Limb (tissue), 2 donors: ENCODE results near the gene KCNE4.

Experiments used
- DNase-seq, 2 donors: peaks; one replicate each; pipeline ENCODE4 v3.0.0-alpha.2; 2016; ENCODE audit errors: extremely low spot score in 2 of 2

Gene KCNE4, protein sequence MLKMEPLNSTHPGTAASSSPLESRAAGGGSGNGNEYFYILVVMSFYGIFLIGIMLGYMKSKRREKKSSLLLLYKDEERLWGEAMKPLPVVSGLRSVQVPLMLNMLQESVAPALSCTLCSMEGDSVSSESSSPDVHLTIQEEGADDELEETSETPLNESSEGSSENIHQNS

DNA sequence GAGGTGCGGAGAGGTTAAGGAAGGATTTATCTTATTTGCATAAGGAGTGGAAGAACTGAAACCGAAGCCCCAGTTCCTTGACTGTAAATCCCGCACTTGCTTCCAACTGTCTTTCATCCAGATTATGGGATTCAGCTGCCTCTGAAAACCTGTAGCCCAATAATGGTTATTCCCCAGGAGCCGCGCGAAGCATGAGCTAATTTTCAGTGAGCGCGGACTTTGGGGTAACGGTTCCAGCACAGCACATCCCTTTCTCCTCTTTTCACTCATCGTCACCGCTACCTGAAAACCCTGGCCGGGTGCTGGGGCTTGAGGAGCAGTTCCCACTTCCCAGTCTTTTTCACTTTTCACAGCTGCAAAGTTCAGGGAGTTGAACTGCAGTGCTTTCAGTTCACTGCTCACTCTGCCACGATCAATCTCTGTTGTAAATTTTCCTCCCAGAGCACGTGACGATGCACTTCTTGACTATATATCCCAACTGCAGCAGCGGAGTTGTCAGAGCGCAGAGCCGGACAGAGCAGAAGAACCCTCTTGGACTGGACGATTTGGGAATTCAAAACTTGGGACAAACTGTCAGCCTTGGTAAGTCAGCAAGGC is at the start of gene KCNE4:
TSS of gene KCNE4 (plus strand) at position 498 of the 597 bp plus-strand sequence. CDS start 641 bp downstream, outside the sequence.
- peak; percentile 72 to 82 for DNase-seq

DNA sequence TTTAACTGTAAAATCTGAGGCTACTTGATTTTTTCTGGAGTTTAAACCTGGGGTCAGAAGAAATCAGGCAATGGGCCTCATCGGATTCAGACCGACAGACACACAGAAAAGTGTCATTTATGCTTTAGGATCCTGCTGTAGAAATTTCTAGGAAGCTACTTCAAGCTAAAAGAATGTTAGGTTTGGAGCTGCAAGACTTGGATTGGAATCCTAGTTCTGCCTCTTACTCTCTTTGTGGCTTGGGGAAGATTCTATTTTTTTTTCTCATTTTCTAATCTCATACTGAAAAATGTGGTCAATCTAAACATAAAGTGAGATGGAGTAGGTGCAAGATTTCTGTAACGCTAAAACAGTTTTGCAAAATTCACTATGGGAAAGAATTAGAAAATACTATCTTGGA is 48.8 kb upstream of the KCNE4 start:
- no peak for DNase-seq

DNA sequence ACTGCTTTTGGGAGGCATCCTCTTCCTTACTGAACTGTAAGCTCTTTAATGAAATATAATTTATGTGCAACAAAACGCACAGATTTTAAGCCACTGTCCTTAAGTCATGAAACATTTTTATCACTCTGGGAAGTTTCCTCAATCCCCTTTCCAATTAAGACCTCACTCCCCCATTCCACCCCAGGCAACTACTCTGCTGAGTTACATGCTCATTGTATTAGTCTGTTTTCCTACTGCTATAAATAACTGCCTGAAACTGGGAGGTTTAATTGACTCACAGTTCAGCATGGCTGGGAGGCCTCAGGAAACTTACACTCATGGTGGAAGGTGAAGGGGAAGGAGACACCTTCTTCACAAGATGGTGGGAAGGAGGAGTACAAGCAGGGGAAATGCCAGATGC is 46.5 kb upstream of the KCNE4 start:
- DNase-seq: no peak

DNA sequence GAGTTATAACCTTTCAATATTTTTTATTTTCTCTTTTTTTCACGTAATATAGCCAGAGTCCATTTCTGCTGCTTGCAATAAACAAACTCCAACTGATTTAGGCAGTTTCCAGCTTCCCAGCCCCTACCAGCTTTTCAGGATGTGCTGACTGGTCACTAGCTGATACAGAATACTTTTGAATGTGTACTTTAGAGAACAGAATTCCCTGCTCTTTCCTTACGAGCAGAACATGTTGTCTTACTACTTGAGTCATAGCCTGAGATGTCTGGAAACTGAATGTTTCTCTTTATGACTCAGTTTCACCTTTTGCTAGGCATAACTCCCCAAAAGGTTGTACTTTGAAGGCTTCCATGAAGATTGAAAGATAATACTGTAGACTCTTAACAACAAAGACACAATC is 44.5 kb upstream of the KCNE4 start:
- DNase-seq: no peak

DNA sequence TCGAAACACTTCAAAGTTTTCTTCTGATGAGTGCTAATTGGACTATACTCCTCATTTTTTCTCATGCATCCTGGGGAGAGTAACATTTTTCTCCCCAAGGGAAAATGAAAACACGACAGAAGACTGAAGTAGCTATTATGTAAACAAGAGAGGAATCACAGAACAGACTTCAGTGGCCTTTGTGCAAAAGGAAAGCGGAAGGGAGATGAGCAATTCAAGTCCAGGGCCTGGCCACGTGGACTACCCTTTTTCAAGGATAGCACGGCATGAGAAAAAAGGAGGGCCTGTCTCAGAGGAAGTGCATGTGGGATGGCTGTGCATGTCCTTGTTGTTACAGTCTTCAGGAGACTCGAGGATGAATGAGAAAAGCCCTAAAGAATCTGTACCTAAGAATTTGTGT is 43.8 kb upstream of the KCNE4 start:
- no peak for DNase-seq

DNA sequence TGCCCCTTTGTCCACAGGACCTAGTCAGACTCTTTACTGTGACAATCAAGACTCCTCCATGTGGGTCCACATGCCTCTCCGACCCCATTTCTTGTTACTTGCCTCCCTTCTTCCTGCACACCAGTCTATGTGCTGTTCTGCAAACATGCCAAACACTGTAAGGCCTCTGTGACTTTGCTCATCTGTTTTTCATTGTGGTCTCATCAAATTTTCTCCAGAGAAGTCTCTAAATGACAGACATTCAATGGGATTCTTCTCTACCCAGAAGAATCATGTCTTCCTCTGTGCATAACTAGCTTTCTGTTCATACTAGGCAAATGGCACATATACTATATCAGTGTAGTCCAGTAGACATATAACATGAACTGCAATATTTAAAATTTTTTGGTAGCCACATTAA is 43.0 kb upstream of the KCNE4 start:
- no peak for DNase-seq

DNA sequence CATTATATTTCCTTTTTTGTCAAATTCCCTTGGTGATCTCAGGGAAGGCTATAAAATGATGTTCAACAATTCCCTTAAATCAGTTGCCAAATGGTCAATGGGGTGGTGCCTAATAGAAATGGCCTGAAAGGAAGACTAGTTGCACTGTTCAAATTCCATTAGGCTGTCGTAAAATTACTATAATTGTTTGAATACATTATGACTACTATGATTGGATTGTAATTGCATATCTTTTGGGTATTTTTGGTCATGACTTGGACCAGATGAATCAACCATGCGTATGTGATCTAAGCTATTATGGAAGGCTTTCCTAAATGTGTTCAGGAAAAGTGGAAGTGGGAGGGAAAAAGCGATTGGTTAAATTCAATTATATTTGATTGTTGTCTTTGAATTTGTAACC is 41.3 kb upstream of the KCNE4 start:
- no peak for DNase-seq

DNA sequence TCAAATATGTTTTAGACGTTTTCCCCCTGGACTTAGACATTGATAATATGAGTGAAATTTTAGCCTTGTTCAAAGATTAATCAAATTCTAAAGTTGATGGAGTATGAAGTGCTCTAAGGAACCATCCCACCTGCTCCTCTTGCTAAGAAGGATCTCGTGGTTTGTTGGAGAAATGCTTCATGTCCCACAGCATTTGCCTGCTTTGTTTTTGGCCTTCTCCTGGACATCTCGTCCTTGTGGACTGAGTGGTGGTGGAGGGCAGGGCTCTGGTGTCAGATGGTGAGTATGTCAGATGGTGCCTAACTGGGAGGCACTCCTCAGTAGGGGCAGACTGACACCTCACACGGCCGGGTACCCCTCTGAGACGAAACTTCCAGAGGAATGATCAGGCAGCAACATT is 39.7 kb upstream of the KCNE4 start:
- no peak for DNase-seq

DNA sequence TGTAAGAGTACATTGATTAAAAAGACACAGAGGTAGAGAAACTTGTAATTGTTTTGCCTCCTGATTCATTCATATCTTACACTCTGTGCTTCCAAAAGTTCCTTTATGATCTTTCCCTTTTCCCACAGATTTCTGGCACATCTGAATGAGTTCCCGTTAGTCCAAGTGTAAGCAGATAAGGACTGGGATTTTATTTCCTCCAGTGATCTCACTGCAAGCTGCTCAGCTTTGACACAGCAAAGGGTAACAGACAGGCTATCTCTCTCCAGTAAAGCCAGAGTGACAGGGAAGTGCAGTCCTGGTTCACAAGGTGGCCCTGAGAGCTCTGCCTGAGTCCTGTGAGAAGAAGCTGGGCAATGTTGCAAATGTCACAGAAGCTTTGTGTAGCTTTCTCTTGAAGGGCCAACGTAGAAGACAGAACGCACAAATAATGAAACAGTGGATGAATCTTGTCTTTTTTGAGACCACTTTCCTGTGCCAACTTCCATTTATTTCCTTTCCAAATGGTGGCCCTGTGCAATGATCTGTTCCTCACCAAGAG is 32.5 kb upstream of the KCNE4 start:
- DNase-seq: no peak

DNA sequence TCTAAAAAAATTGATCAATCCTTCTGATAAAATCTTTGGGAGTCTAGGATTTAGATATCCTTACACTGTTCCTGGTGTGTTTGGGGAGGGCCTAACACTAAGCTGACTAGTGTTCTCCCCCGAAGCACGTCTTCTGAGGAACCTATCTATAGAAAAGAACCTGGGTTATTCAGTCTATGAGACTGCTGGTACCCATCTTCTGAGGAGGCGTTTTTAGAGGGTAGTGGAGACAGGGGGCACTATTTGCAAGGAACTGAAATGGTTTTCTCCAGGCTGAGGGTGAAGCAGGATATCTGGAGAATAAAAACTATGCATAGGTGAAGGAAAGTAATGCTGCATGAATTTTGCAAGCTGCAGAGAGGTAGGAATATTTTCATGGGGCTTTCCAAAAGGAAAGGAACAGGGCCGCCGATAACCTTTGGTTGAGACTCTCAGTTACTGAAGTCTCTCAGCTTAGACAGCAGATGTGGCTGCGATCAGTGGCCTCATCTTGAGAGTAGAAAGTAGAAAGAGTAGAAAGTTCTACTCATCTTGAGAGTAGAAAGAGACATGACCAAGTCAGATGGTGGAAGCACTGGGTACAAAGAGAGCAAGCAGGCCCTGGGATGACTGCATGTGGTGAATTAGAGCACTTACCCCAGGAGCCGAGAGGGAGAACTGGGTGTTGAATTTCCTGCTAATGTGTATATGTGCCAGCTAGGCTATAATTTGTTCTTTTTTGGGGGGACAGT is 31.8 kb upstream of the KCNE4 start:
- no peak for DNase-seq

DNA sequence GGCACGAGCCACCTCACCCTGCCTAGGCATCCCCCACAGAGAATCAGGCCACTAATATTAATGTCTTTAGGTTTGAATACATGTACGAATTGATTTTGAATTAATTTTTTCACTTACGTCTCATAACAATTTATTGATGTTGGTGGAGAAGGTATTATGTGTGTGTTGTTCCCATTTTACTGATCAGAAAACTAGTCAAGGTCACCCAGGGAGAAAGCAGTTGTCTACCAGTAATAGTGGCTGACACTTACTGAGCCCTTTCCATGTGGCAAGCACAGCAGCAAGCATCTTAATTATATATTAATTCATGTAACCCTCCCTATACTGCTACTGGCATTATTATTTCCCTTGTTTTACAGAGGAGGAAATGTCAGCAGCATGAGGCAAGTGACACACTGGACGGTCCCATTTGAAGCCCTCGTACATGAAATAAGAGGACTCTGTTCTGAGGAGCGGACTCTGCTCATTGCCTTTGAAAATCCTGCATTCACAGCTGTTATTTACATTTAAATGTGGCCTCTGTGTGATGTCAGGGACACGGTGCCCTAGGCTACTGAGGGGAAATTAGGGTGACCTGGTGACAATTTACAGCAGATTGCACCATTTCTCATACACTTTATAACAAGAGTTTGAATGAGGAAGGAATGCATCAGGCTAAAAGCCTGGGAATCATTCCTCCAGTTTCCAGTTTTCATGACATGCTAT is 30.9 kb upstream of the KCNE4 start:
- DNase-seq: no peak

DNA sequence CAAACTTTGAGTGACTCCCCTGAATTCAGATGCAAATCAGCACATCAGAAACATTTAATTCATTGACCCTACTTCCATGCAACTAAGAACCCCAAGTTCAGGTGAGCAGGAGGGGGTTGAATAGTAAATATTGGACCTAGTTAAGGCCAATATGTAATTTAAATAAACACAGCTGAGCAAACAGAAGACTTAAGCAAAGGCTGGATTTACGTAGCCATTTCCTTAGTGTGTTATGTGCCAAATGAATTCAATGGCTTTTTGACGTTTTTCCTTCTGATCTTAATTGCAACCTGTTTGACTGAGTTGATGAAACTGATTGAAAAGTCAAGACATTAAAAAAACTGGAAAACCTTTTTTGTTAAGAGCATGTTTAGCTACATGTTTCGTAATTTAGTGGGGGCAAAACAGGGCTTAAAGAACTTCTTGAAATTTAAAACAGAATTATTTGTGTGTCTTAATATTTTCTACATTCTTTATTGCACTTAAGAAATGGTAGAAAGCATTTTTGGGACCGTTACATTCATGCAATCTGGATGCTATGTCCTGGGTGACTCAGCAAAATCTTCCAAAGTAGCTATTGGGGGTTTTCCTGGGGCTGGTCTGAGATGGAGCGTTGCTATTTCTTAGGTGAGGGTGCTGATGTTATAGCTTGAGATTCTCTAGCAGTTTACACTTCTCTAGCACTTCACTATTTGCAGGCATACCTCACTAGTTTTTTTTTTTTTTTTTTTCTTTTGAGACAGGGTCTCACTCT is 25.5 kb upstream of the KCNE4 start:
- no peak for DNase-seq

DNA sequence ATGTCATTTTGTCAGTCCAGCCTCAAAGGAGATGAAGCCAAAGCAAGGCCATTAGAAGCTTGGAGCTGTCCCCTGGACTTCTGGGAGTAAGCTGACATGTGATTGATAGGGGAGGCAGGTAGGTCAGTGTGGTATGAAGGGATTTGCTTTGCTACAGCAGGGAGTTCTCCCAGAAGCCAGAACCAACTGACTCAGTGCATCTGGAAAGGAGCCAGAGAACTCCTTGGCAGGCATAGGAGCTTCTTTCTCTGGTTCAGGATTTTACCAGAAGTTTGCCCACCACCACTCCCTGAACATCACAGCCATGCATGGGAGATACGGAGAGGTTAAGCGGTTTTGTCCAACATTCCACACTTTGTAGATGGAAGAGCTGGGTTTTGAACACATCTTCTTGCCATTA is 24.5 kb upstream of the KCNE4 start:
- no peak for DNase-seq

DNA sequence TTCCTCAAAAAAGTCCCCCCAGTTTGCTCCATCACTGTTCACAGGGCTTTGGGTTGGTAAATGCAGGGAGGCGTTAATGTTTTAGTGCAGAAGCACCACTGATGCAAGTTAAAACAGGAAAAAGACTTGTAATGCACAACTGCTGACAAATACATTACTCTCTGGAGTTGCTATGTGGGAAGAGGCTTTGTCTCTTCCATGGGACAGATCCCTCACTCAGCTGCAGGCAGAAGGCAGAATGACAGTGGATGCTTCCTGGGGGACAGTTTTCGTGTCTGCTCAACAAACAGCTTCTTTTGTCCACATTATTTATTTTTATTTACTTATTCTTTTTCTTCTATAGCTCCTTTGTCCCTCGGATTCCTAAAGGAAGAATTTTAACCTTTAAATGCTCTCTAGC is 22.7 kb upstream of the KCNE4 start:
- no peak for DNase-seq

DNA sequence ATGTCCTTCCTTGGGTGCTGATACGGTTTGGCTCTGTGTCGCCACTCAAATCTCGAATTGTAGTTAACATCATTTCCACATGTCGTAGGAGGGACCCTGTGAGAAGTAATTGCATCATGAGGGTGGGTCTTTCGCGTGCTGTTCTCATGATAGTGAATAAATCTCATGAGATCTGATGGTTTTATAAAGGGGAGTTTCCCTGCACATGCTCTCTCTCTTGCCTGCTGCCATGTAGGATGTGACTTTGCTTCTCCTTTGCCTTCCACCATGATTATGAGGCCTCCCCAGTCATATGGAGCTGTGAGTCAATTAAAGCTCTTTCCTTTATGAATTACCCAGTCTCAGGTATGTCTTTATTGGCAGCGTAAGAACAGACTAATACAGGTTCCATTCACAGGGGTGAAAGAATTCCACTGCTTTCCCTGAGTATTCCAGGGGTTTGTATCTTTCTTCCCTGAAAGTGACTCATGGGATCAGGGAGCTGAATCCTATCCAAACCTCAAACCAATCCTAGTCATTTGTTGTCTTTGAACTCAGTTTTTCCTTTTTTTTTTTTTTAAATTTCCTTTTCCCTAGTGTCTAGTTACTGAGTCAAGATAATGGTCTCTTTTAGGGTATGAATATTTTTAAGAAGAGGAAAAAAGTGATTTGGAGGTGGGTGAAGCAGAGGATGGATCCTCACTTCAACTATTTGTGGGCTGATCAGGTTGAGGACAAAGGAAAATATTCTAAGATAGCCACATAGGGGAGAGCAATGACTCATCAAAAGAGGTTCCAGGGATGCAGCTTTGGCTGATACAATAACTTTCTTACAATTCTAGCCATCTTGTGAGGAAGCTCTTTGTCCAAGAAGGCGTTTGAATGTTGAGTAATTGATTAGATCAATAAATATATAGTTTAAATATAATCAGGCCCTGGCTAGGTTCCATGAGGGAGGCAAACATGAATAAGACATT is 19.5 kb upstream of the KCNE4 start:
- DNase-seq: no peak

DNA sequence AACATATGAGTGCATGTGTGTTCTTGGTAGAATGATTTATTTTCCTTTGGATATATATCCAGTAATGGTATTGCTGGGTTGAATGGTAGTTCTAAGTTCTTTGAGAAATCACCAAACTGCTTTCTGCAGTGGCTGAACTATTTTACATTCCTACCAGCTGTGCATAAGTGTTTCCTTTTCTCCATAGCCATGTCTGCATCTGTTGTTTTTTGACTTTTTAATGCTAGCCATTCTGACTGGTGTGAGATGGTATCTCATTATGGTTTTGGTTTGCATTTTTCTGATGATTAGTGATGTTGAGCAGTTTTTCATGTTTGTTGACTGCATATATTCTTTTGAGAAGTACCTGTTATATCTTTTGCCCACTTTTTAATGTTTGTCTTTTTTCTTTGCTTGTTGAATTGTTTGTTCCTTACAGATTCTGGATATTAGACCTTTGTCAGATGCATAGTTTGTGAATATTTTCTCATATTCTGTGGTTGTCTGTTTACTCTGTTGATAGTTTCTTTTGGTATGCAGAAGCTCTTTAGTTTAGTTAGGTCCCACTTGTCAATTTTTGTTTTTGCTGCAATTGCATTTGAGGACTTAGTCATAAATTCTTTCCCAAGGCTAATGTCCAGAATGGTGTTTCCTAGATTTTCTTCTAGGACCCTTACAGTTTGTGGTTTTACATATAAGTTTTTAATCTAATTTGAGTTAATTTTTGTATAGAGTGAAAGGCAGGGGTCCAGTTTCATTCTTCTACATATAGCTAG is 17.6 kb upstream of the KCNE4 start:
- DNase-seq: no peak

DNA sequence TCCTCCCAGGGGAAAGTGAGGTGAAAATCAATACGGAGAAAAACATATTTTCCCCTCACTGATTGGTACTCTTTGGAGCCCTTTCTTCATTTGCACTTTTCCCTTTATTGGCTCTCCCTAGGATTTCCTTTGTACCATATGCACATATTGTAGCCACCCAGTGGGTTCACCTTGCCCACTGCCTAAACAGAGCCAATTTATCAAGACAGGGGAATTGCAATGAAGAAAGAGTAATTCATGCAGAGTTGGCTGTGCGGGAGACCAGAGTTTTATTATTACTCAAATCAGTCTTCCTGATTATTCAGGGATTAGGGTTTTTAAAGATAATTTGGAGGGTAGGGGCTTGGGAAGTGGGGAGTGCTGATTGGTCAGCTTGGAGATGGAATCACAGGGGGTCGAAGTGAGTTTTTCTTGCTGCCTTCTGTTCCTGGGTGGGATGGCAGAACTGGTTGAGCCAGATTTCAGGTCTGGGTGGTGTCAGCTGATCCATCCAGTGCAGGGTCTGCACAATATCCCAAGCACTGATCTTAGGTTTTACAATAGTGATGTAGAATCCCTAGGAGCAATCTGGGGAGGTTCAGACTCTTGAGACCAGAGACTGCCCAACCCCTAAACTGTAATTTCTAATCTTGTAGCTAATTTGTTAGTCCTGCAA is 15.1 kb upstream of the KCNE4 start:
- no peak for DNase-seq

DNA sequence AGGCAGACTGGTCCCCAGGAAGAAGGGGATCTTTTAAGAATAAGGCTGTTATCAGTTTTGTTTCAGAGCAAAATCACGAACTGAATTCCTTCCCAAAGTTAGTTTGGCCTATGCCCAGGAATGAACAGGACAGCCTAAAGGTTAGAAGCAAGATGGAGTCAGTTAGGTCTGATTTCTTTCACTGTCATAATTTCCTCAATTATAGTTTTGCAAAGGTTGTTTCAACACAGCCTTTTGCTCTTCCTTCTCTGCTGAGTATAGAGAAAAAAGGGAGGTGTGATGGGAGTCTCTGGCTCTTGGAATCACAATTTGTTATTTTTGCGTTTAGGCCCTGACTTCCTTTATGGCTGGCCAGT is 14.6 kb upstream of the KCNE4 start:
- no peak for DNase-seq

DNA sequence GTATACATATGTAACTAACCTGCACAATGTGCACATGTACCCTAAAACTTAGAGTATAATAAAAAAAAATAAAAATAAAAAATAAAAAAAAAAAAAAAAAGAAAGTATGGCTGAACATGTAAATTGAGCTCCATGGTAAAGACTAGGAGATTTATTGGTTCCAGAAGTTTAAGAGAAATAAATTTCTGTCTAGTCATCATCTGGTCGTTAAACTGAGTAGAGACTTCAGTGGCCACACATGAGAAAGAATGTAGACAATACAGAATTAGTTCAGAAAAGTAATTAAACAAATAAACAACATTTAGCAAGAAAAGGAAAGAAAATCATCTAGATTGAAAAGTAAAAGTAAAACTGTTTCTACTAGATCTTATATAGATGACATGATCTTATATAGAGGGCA is 12.4 kb upstream of the KCNE4 start:
- DNase-seq: no peak
